ENCODE measurements around the gene RCAN3. TPM values are rescaled to one million over a fixed set of nuclear protein-coding genes. Genes with fewer than 3 reads are reported as not detected.

RCAN3 gene
- total and polyA plus RNA-seq, 8 donors = 4.0 to 14.2 (median 11.9) TPM

- intact Hi-C loops (cut with DNase I) = no loop called here
- FAIRE-seq (no peak), DNase-seq (no peak), ATAC-seq (no peak)
- 86 to 94% methylated on average over 10 of the region's 10 CpGs for WGBS, 2 donors
- Histone ChIP-seq H3K27ac (no peak overlapping the region), H3K36me3 (no peaks in the 10 kb centered on the region), H3K4me1 (peaks cover 0 to 6% (median 5%) of the 10 kb centered on the region in 3 donors), H3K27me3 (no peaks in the 10 kb centered on the region), H3K9me3 (no peaks in the 10 kb centered on the region), H3K4me3 (no peak overlapping the region)
- no peak for TF ChIP-seq CTCF (IDR thresholded peaks at IDR 0.05)
Observed at GRCh38 chr1:24586119-24586518, 83.5 kb downstream of the RCAN3 start.

- Histone ChIP-seq H3K27me3 (no peaks in the 10 kb centered on the region), H3K4me3 (no peak overlapping the region), H3K4me1 (peaks cover 0 to 6% (median 5%) of the 10 kb centered on the region in 3 donors), H3K27ac (peak overlapping the region in 1 of 4 donors; percentile 34), H3K36me3 (no peaks in the 10 kb centered on the region), H3K9me3 (no peaks in the 10 kb centered on the region)
- WGBS, 2 donors = 29 to 32% methylated on average over 9 of the region's 9 CpGs
- FAIRE-seq (peak; percentile 66), DNase-seq (peak in 3 of 6 donors; percentile 32 to 56 (median 35)), ATAC-seq (peak; percentile 60 to 93 (median 88))
- intact Hi-C loops (cut with DNase I) = no loop called here
- peak; percentile 54 to 76 (median 65) for TF ChIP-seq CTCF (IDR thresholded peaks at IDR 0.05)
Observed at GRCh38 chr1:24586970-24587820, 84.6 kb downstream of the RCAN3 start.

- H3K4me1 ChIP-seq = peaks cover 0 to 6% (median 5%) of the 10 kb centered on the region in 3 donors
- no peak for TF ChIP-seq CTCF (IDR thresholded peaks at IDR 0.05)
- no peak for ATAC-seq
- H3K9me3 ChIP-seq = no peaks in the 10 kb centered on the region
- intact Hi-C loops (cut with DNase I) = no loop called here
- H3K27me3 ChIP-seq = no peaks in the 10 kb centered on the region
- no peak overlapping the region for H3K27ac ChIP-seq
- DNase-seq = no peak
- H3K36me3 ChIP-seq = no peaks in the 10 kb centered on the region
- no peak for FAIRE-seq
- H3K4me3 ChIP-seq = no peak overlapping the region
- 65 to 79% methylated on average over 5 of the region's 5 CpGs for WGBS, 2 donors
Observed at GRCh38 chr1:24588573-24588972, 85.9 kb downstream of the RCAN3 start.

GRCh38 chr1:24589200-24589599, 86.6 kb downstream of the RCAN3 start:
- no peaks in the 10 kb centered on the region for H3K9me3 ChIP-seq
- H3K4me3 ChIP-seq = no peak overlapping the region
- no peak for DNase-seq
- 65 to 68% methylated on average over 3 of the region's 3 CpGs for WGBS, 2 donors
- TF ChIP-seq CTCF (IDR thresholded peaks at IDR 0.05) = no peak
- H3K27me3 ChIP-seq = no peaks in the 10 kb centered on the region
- intact Hi-C loops (cut with DNase I) = no loop called here
- H3K27ac ChIP-seq = no peak overlapping the region
- ATAC-seq = no peak
- no peak for FAIRE-seq
- peaks cover 0 to 6% (median 4%) of the 10 kb centered on the region in 3 donors for H3K4me1 ChIP-seq
- H3K36me3 ChIP-seq = no peaks in the 10 kb centered on the region

Other genes starting within 250 kb of the RCAN3 start
- gene GRHL3, start 183.5 kb upstream of the RCAN3 start, total RNA-seq = under 1 TPM; 0.16 to 0.86 (median 0.47) TPM
- gene GRHL3, start 183.5 kb upstream of the RCAN3 start, polyA plus RNA-seq = under 1 TPM; 0.11 to 0.33 TPM
- 1 to 10 TPM; 2.7 to 6.3 (median 3.3) TPM for gene STPG1, start 89.1 kb upstream of the RCAN3 start, total RNA-seq
- gene STPG1, start 89.1 kb upstream of the RCAN3 start, polyA plus RNA-seq = 1 to 10 TPM; 3.6 to 4.5 TPM
- gene NIPAL3, start 87.0 kb upstream of the RCAN3 start, total RNA-seq = 10 to 100 TPM; 16.1 to 25.4 (median 19.3) TPM
- gene NIPAL3, start 87.0 kb upstream of the RCAN3 start, polyA plus RNA-seq = 1 to 10 TPM; 7.2 to 8.5 TPM
- 10 to 100 TPM in 3 of 6 donors, 1 to 10 TPM in 3; 6.9 to 24.7 (median 11.8) TPM for gene NCMAP, start 53.3 kb downstream of the RCAN3 start, total RNA-seq
- 1 to 10 TPM; 6.3 to 9.7 TPM for gene NCMAP, start 53.3 kb downstream of the RCAN3 start, polyA plus RNA-seq
- 10 to 100 TPM; 45.5 to 71.3 (median 57.3) TPM for gene SRRM1, start 140.5 kb downstream of the RCAN3 start, total RNA-seq
- 10 to 100 TPM; 34.3 to 54.6 TPM for gene SRRM1, start 140.5 kb downstream of the RCAN3 start, polyA plus RNA-seq
- 10 to 100 TPM; 16.8 to 86.7 (median 35.6) TPM for gene CLIC4, start 242.6 kb downstream of the RCAN3 start, total RNA-seq
- gene CLIC4, start 242.6 kb downstream of the RCAN3 start, polyA plus RNA-seq = 10 to 100 TPM; 12.0 to 16.1 TPM

Data from pancreas (tissue), 10 donors.